HFFc6 (cell line): ENCODE measurements around the gene DGLUCY. TPM values are rescaled to one million over a fixed set of nuclear protein-coding genes. Genes with fewer than 3 reads are reported as not detected.
"Not testable (repeated sequence)": the region's sequence is repeated elsewhere in the genome, so short reads cannot be mapped to it uniquely, and the experiment has no call there.

Experiments used
- DNase-seq: peaks from one replicate; pipeline ENCODE4 v3.0.0-alpha.2; 2018
- H3K27ac Mint-ChIP-seq: 2 replicates; pipeline ENCODE4 v1.8.0; 2020; ENCODE audit warnings: mild to moderate bottlenecking, mixed read lengths
- H3K27me3 Mint-ChIP-seq: 2 replicates; pipeline ENCODE4 v1.8.0; 2021; ENCODE audit warnings: mild to moderate bottlenecking, moderate library complexity, mixed read lengths; ENCODE audit not compliant: insufficient read depth
- H3K36me3 Mint-ChIP-seq: 2 replicates; pipeline ENCODE4 v1.8.0; 2021; ENCODE audit warnings: low read depth, mixed read lengths
- H3K4me1 Mint-ChIP-seq: 2 replicates; pipeline ENCODE4 v1.8.0; 2020; ENCODE audit warnings: low read depth, mixed read lengths
- H3K4me3 Mint-ChIP-seq: 2 replicates; pipeline ENCODE4 v1.8.0; 2020; ENCODE audit warnings: mild to moderate bottlenecking, moderate library complexity, mixed read lengths
- H3K9me3 Mint-ChIP-seq: 2 replicates; pipeline ENCODE4 v1.8.0; 2020; ENCODE audit warnings: mild to moderate bottlenecking, mixed read lengths
- CTCF ChIP-seq: fragments of 200-600 bp; sonication (generic); IDR thresholded peaks from 2 replicates; pipeline ENCODE4 v1.5.0; 2021; ENCODE audit warnings: antibody characterized with exemption, mild to moderate bottlenecking
- total RNA-seq, 6 experiments: library from RNA; stranded (reverse); fragmentation: NEBNext Ultra II Directional; extraction: Animal tissue kit (Norgen Biotek cat#: 25700); gene quantifications; 2 replicates in 1 of 6; 3 replicates in 5 of 6; pipeline ENCODE4 v1.2.3, GENCODE V29; 2021

The DGLUCY gene
- total RNA-seq, 6 experiments from 2014 or later = 13.5 to 18.1 (median 15.2) TPM

GRCh38 chr14:91095178-91095577, 18.7 kb upstream of the DGLUCY start:
- Mint-ChIP-seq H3K36me3 (no peaks in the 10 kb centered on the region), H3K9me3 (no peaks in the 10 kb centered on the region), H3K4me3 (no peak overlapping the region), H3K27ac (no peak overlapping the region), H3K27me3 (peaks cover 27% of the 10 kb centered on the region), H3K4me1 (peaks cover 6% of the 10 kb centered on the region)
- no peak for DNase-seq
- no peak for TF ChIP-seq CTCF

- not testable (repeated sequence) for DNase-seq, H3K27ac Mint-ChIP-seq, H3K4me1 Mint-ChIP-seq, H3K36me3 Mint-ChIP-seq, H3K9me3 Mint-ChIP-seq, H3K4me3 Mint-ChIP-seq
- peaks cover 26% of the 10 kb centered on the region for H3K27me3 Mint-ChIP-seq
Observed at GRCh38 chr14:91097657-91098056, 16.2 kb upstream of the DGLUCY start.

GRCh38 chr14:91098591-91098990, 15.3 kb upstream of the DGLUCY start:
- no peak overlapping the region for H3K4me3 Mint-ChIP-seq
- no peaks in the 10 kb centered on the region for H3K36me3 Mint-ChIP-seq
- no peak overlapping the region for H3K27ac Mint-ChIP-seq
- TF ChIP-seq CTCF = no peak
- H3K27me3 Mint-ChIP-seq = peaks cover 26% of the 10 kb centered on the region
- no peak for DNase-seq
- no peaks in the 10 kb centered on the region for H3K9me3 Mint-ChIP-seq
- H3K4me1 Mint-ChIP-seq = peaks cover 6% of the 10 kb centered on the region

GRCh38 chr14:91100102-91100501, 13.8 kb upstream of the DGLUCY start:
- Mint-ChIP-seq H3K36me3 (no peaks in the 10 kb centered on the region), H3K4me3 (no peak overlapping the region), H3K27ac (no peak overlapping the region), H3K4me1 (peaks cover 6% of the 10 kb centered on the region), H3K27me3 (peaks cover 25% of the 10 kb centered on the region), H3K9me3 (no peaks in the 10 kb centered on the region)
- TF ChIP-seq CTCF = no peak
- DNase-seq = no peak

GRCh38 chr14:91103116-91103515, 10.8 kb upstream of the DGLUCY start:
- no peak for DNase-seq
- H3K27ac Mint-ChIP-seq = no peak overlapping the region

More at GRCh38 chr14:91103116-91103515, 10.8 kb upstream of the DGLUCY start:
- H3K27me3 Mint-ChIP-seq = peaks cover 16% of the 10 kb centered on the region
- no peak overlapping the region for H3K4me3 Mint-ChIP-seq
- no peaks in the 10 kb centered on the region for H3K9me3 Mint-ChIP-seq
- H3K36me3 Mint-ChIP-seq = no peaks in the 10 kb centered on the region
- TF ChIP-seq CTCF = no peak
- peaks cover 6% of the 10 kb centered on the region for H3K4me1 Mint-ChIP-seq
